ENCODE measurements around the gene PHF19. TPM values are rescaled to one million over a fixed set of nuclear protein-coding genes. Genes with fewer than 3 reads are reported as not detected.

Gene PHF19
- total and polyA plus RNA-seq, 2 experiments from 2014 or later = 17.1 to 28.2 TPM

- no peaks in the 10 kb centered on the region for H3K79me2 ChIP-seq (ENCODE audit: insufficient read depth)
- H3K36me3 ChIP-seq (ENCODE audit: low read depth) = 0 out of 2 replicates have a peak, but pooled peaks cover 3% of the 10 kb centered on the region
- H2AFZ ChIP-seq = no peak overlapping the region
- no peak overlapping the region for H3K27ac ChIP-seq
- TF ChIP-seq EZH2 (IDR thresholded peaks at IDR 0.05; ENCODE audit: insufficient read depth, poor library complexity, severe bottlenecking) = no peak
- H3K27me3 ChIP-seq (replicated peaks; ENCODE audit: insufficient read depth) = no peaks in the 10 kb centered on the region
- no peak overlapping the region for H3K9ac ChIP-seq
- no peak overlapping the region for H3K4me3 ChIP-seq
- in situ Hi-C loops (cut with MboI) = no loop called here
- DNase-seq = no peak
- peaks cover 3% of the 10 kb centered on the region; the same call in 1 of the 2 replicates for H3K4me1 ChIP-seq (ENCODE audit: insufficient read depth)
- no peak overlapping the region for H3K4me2 ChIP-seq (ENCODE audit: unreplicated experiment)
- 72 to 80% methylated on average over 5 of the region's 5 CpGs for WGBS, 2 experiments (ENCODE audit: low coverage in 1 of 2, low lambda C conversion rate in 2 of 2, missing lambda C conversion rate in 2 of 2)
- H3F3A ChIP-seq (ENCODE audit: insufficient read depth) = peaks cover 4% of the 10 kb centered on the region; the same call in 1 of the 2 replicates
- H3K9me3 ChIP-seq (ENCODE audit: low read depth) = no peaks in the 10 kb centered on the region
- no peaks in the 10 kb centered on the region for H4K20me1 ChIP-seq (ENCODE audit: insufficient read depth)
- H3K9me2 ChIP-seq (ENCODE audit: insufficient read depth) = no peaks in the 10 kb centered on the region
These were observed 11.8 kb downstream of the PHF19 start for GRCh38 chr9:120865176-120865575.

DNA sequence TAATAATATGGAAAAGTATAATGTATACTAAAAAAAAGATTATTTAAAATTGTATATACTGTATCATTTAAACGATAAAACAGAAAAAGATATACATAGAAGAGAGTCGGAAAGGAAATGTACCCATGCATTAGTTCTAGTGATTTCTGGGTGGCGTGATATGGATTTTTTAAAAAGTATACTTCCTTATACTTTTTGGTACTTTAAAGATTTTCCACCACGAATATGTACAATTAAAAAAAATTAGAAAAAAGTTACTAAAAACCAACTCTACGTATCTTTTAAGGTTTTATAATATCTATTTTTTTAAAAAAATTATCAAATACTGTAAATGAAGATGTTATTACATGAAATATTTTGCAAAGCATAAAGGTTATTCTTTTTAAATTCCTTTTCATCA lies 12.3 kb downstream of the PHF19 start:
- no peak overlapping the region for H3K9ac ChIP-seq
- TF ChIP-seq EZH2phosphoT487 (IDR thresholded peaks at IDR 0.05; ENCODE audit: insufficient read depth, low read depth) (no peak), EZH2 (IDR thresholded peaks at IDR 0.05; ENCODE audit: insufficient read depth, poor library complexity, severe bottlenecking) (no peak)
- in situ Hi-C loops (cut with MboI) = no loop called here

DNA sequence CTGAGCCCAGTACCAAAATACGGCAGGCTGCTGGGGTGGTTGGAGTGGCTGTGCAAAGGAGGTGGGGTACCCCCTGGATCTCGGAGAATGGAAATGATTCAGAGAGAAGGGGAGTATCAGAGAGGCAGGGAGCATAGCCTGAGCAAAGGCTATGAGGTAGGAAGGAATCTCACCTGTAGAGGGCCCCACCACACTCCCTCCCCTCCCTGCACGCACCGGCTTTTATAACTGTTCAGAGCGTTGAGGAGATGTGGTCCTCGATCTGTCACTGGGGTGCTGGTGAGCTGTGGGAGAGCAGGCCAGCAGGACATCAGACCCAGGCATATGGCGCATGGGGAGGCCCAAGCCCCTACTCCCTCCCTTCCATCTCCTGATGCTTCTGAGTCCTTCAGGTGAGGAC lies 13.2 kb downstream of the PHF19 start:
- Histone ChIP-seq H3K4me2 (ENCODE audit: unreplicated experiment) (no peak overlapping the region), H3K27ac (no peak overlapping the region), H4K20me1 (ENCODE audit: insufficient read depth) (no peaks in the 10 kb centered on the region), H3K27me3 (replicated peaks; ENCODE audit: insufficient read depth) (no peaks in the 10 kb centered on the region), H3K36me3 (ENCODE audit: low read depth) (0 out of 2 replicates have a peak, but pooled peaks cover 4% of the 10 kb centered on the region), H3K9me3 (ENCODE audit: low read depth) (no peaks in the 10 kb centered on the region), H3K4me3 (no peak overlapping the region), H3F3A (ENCODE audit: insufficient read depth) (peaks cover 4% of the 10 kb centered on the region; the same call in 1 of the 2 replicates), H2AFZ (no peak overlapping the region), H3K9me2 (ENCODE audit: insufficient read depth) (no peaks in the 10 kb centered on the region), H3K9ac (no peak overlapping the region), H3K79me2 (ENCODE audit: insufficient read depth) (no peaks in the 10 kb centered on the region), H3K4me1 (ENCODE audit: insufficient read depth) (no peaks in the 10 kb centered on the region)
- 92 to 94% methylated on average over 7 of the region's 7 CpGs for WGBS, 2 experiments (ENCODE audit: low coverage in 1 of 2, low lambda C conversion rate in 2 of 2, missing lambda C conversion rate in 2 of 2)
- DNase-seq = no peak
- in situ Hi-C loops (cut with MboI) = no loop called here
- TF ChIP-seq EZH2 (IDR thresholded peaks at IDR 0.05; ENCODE audit: insufficient read depth, poor library complexity, severe bottlenecking) = no peak

More for the DNA sequence above, 12.3 kb downstream of the PHF19 start:
- H3K36me3 ChIP-seq (ENCODE audit: low read depth) = 0 out of 2 replicates have a peak, but pooled peaks cover 4% of the 10 kb centered on the region
- H3K4me2 ChIP-seq (ENCODE audit: unreplicated experiment) = no peak overlapping the region
- H3K9me2 ChIP-seq (ENCODE audit: insufficient read depth) = no peaks in the 10 kb centered on the region
- no peak for DNase-seq
- peaks cover 4% of the 10 kb centered on the region; the same call in 1 of the 2 replicates for H3F3A ChIP-seq (ENCODE audit: insufficient read depth)
- no peak overlapping the region for H3K4me3 ChIP-seq
- H3K79me2 ChIP-seq (ENCODE audit: insufficient read depth) = no peaks in the 10 kb centered on the region
- no peaks in the 10 kb centered on the region for H3K9me3 ChIP-seq (ENCODE audit: low read depth)
- WGBS, 2 experiments (ENCODE audit: low coverage in 1 of 2, low lambda C conversion rate in 2 of 2, missing lambda C conversion rate in 2 of 2) = 91 to 92% methylated on average over 5 of the region's 5 CpGs
- H4K20me1 ChIP-seq (ENCODE audit: insufficient read depth) = no peaks in the 10 kb centered on the region
- H3K4me1 ChIP-seq (ENCODE audit: insufficient read depth) = peaks cover 3% of the 10 kb centered on the region; the same call in 1 of the 2 replicates
- no peak overlapping the region for H3K27ac ChIP-seq
- no peak overlapping the region for H2AFZ ChIP-seq
- no peaks in the 10 kb centered on the region for H3K27me3 ChIP-seq (replicated peaks; ENCODE audit: insufficient read depth)

GRCh38 chr9:120862452-120862851 lies 14.5 kb downstream of the PHF19 start:
- Histone ChIP-seq H3K27ac (no peak overlapping the region), H3K9ac (no peak overlapping the region), H3K4me1 (ENCODE audit: insufficient read depth) (no peaks in the 10 kb centered on the region), H3K27me3 (replicated peaks; ENCODE audit: insufficient read depth) (no peaks in the 10 kb centered on the region), H3K9me3 (ENCODE audit: low read depth) (no peaks in the 10 kb centered on the region), H2AFZ (no peak overlapping the region), H3K79me2 (ENCODE audit: insufficient read depth) (no peaks in the 10 kb centered on the region), H3K9me2 (ENCODE audit: insufficient read depth) (no peaks in the 10 kb centered on the region), H3F3A (ENCODE audit: insufficient read depth) (no peaks in the 10 kb centered on the region), H4K20me1 (ENCODE audit: insufficient read depth) (no peaks in the 10 kb centered on the region), H3K36me3 (ENCODE audit: low read depth) (0 out of 2 replicates have a peak, but pooled peaks cover 4% of the 10 kb centered on the region), H3K4me2 (ENCODE audit: unreplicated experiment) (no peak overlapping the region), H3K4me3 (no peak overlapping the region)
- WGBS, 2 experiments (ENCODE audit: low coverage in 1 of 2, low lambda C conversion rate in 2 of 2, missing lambda C conversion rate in 2 of 2) = 90 to 95% methylated on average over 12 of the region's 12 CpGs
- in situ Hi-C loops (cut with MboI) = no loop called here
- no peak for DNase-seq
- TF ChIP-seq EZH2 (IDR thresholded peaks at IDR 0.05; ENCODE audit: insufficient read depth, poor library complexity, severe bottlenecking) (no peak), EZH2phosphoT487 (IDR thresholded peaks at IDR 0.05; ENCODE audit: insufficient read depth, low read depth) (no peak)

GRCh38 chr9:120861935-120862334 lies 15.1 kb downstream of the PHF19 start:
- H3K4me3 ChIP-seq = no peak overlapping the region
- TF ChIP-seq EZH2 (IDR thresholded peaks at IDR 0.05; ENCODE audit: insufficient read depth, poor library complexity, severe bottlenecking) (no peak), EZH2phosphoT487 (IDR thresholded peaks at IDR 0.05; ENCODE audit: insufficient read depth, low read depth) (no peak)
- no peaks in the 10 kb centered on the region for H3K27me3 ChIP-seq (replicated peaks; ENCODE audit: insufficient read depth)
- no peaks in the 10 kb centered on the region for H3K79me2 ChIP-seq (ENCODE audit: insufficient read depth)
- H3K4me2 ChIP-seq (ENCODE audit: unreplicated experiment) = no peak overlapping the region
- H2AFZ ChIP-seq = no peak overlapping the region
- H3K27ac ChIP-seq = no peak overlapping the region
- in situ Hi-C loops (cut with MboI) = no loop called here
- no peak overlapping the region for H3K9ac ChIP-seq
- H3K4me1 ChIP-seq (ENCODE audit: insufficient read depth) = no peaks in the 10 kb centered on the region
- no peak for DNase-seq
- H3K9me3 ChIP-seq (ENCODE audit: low read depth) = no peaks in the 10 kb centered on the region
- no peaks in the 10 kb centered on the region for H4K20me1 ChIP-seq (ENCODE audit: insufficient read depth)
- no peaks in the 10 kb centered on the region for H3K9me2 ChIP-seq (ENCODE audit: insufficient read depth)
- no peaks in the 10 kb centered on the region for H3F3A ChIP-seq (ENCODE audit: insufficient read depth)
- WGBS, 2 experiments (ENCODE audit: low coverage in 1 of 2, low lambda C conversion rate in 2 of 2, missing lambda C conversion rate in 2 of 2) = 95 to 96% methylated on average over 6 of the region's 6 CpGs
- 0 out of 2 replicates have a peak, but pooled peaks cover 4% of the 10 kb centered on the region for H3K36me3 ChIP-seq (ENCODE audit: low read depth)

Measured in GM23248 (cell line).